HG03196 (cell line): ENCODE measurements around the gene KDM1B.

Source experiments
- ATAC-seq: cut with Tn5 transposase; IDR thresholded peaks from one replicate; pipeline ENCODE4 v1.9.1; 2021; ENCODE audit not compliant: unreplicated experiment

KDM1B gene

DNA sequence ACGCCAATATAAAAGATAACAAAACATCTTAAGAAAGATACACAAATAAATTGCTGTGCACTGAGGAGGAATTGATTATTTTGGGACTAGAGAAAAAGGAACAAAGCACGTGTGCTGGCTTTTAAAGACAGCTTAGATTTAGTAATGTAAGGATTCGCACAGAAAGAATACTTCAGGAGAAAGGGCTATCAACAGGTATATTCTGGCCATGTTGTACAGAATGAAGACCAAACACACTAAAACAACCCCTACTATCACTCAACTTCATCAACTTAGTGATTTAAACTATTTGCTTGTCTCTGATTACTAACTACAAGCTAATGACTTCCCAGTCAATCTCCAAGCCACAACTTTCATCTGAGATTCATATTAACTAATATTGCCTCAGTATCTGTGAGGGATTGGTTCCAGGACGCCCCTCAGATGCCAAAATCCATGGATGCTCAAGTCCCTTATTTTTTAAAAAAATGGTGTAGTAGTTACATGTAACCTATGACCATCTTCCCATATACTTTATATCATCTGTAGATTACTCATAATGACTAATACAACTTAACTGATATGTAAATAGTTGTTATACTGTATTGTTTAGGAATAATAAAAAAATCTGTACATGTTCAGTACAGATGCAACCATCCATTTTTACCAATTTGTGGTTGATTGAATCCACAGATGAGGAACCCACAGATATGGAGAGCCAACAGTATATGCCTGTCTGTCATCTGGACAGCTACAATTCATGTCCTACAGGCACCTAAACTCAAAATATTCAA lies 104.6 kb downstream of the KDM1B start:
- ATAC-seq: no peak

GRCh38 chr6:18260448-18261106 lies 105.4 kb downstream of the KDM1B start:
- ATAC-seq: peak; percentile 33

GRCh38 chr6:18261877-18262276 lies 106.7 kb downstream of the KDM1B start:
- no peak for ATAC-seq

- peak; percentile 65 for ATAC-seq
These were observed 107.6 kb downstream of the KDM1B start for GRCh38 chr6:18262702-18263417.

DNA sequence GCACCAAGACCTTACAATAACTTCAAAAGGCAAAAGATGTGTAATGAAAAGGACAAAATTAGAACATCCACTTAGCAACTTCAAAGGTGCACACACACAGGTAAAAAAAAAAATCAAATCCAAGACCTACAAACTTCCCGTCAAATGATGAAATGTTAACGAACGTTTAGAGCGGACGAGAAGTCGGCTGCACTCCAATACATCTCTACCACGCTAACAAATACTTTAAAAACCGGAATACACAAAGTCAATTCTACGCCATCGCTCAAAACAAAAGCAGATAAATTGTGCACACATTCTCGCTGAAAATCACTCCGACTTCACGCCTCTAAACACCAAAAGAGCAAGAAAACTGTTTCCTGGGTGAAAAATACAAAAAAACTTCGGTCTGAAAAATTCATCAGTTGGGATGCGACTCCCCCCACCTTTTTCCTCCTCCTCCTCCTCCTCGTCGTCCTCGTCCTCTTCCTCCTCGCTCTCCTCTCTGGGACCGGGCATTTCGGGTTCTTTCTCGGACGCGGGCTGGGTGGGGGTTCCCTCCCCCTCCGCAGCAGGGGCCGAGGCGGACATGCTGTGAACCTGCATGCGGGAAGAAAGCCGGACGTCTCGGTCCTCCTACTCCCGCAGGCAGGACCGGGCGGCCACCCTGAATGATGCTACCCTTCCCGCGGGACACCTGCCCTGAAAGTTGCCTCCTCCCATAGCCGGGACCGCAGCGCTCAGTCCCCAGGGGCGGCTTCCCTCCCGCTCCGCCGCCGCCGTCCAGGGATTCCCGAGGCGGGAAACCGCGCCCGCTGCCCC lies 108.4 kb downstream of the KDM1B start:
- peak; percentile 13 for ATAC-seq

GRCh38 chr6:18264219-18264922 lies 109.1 kb downstream of the KDM1B start, which contains the start of gene DEK:
TSS of gene DEK (minus strand) at chr6:18264530. CDS start at chr6:18263987, 543 bp downstream.
- peak; percentile 30 for ATAC-seq

- ATAC-seq: no peak
These were observed 109.7 kb downstream of the KDM1B start for GRCh38 chr6:18264923-18265377.

DNA sequence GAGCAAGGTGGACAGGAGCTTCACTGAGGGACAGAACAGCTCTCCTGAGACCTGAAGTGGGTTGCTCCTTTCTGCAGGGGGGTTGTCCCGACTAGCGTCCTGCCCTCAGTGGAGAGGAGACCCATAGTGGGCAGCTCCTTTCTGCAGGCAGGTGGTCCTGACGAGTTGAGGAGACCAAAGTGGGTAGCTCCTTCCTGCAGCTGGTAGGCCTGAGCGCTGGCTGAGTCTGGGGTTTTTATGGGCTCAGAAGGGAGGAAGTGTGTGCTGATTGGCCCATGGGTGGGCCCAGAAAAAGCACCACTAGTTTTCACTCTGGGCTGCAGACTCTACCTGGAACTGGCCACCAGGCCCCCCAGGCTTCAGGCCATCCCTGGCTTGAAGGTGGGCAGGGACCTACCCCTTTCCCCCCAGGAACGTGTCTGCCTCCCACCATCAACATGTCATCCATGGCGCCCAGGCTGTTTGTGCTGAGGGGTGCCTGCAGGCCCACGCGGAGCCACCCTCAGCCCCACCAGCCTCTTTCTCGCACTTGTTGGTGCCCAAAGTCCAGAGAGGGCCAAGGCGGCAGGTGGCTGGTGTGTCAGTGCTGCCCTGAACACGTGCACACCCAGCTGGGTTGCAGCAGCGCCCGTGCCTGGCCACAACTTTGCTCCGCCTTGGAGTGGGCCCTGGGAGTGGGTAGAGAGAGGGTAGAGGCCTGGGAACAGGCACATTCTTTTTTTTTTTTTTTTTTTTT lies 110.7 kb downstream of the KDM1B start:
- ATAC-seq: no peak

GRCh38 chr6:18266523-18266912 lies 111.3 kb downstream of the KDM1B start:
- no peak for ATAC-seq

DNA sequence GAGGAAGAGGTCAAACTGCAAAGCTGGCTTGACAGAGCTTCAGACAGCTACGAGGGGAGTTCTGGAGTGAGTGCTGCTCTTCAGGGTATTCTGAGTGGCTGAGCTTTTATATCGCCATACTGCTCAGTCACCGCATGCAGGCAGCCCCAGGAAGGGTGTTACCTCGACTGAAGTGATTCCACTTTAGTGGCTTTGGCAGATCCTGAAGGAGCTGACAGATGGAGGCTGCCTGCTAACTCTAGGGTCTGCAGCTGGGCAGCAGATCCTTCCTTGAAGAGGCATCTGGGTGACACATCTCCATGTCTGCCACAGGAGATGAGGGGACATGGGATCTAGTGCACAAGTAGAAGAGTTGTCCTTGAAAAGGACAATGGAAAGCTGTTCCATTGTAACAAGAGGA lies 112.8 kb downstream of the KDM1B start:
- no peak for ATAC-seq

GRCh38 chr6:18269253-18269652 lies 114.0 kb downstream of the KDM1B start:
- ATAC-seq: no peak

DNA sequence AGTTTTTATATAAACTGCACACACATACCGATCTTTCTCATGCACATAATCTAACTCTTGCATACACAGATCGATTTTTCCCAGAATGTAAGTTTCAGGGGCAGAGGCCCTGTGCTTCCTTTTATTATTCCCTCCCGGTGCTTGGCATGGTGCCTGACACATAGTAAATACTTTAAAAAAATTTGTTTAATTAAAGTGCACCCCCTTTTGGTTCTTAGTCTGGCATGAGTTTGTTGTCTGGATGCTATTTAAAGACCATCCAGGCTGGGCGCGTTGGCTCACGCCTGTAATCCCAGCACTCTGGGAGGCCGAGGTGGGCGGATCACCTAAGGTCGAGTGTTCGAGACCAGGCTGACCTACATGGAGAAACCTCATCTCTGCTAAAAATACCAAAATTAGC lies 114.5 kb downstream of the KDM1B start:
- no peak for ATAC-seq

- ATAC-seq: no peak
These were observed 115.0 kb downstream of the KDM1B start for GRCh38 chr6:18270216-18270615.
